Measurements from ENCODE around the gene PLXNA4. TPM values are rescaled to one million over a fixed set of nuclear protein-coding genes. Genes with fewer than 3 reads are reported as not detected.
"Not testable (repeated sequence)": the region's sequence is repeated elsewhere in the genome, so short reads cannot be mapped to it uniquely, and the experiment has no call there.

Gene PLXNA4
- total RNA-seq, 2 donors from 2014 or later = 1.4 to 2.3 TPM

GRCh38 chr7:132187869-132188789 is 388.1 kb downstream of the PLXNA4 start:
- Mint-ChIP-seq H3K36me3 (ENCODE audit: low read depth) (no peaks in the 10 kb centered on the region), H3K4me3 (no peak overlapping the region), H3K9me3 (no peaks in the 10 kb centered on the region), H3K27ac (no peak overlapping the region), H3K27me3 (no peaks in the 10 kb centered on the region), H3K4me1 (no peaks in the 10 kb centered on the region)
- ATAC-seq (replicated peaks) = no peak

GRCh38 chr7:132187391-132187790 is 388.9 kb downstream of the PLXNA4 start:
- no peaks in the 10 kb centered on the region for H3K36me3 Mint-ChIP-seq (ENCODE audit: low read depth)
- H3K27me3 Mint-ChIP-seq = no peaks in the 10 kb centered on the region
- ATAC-seq (replicated peaks) = no peak
- no peaks in the 10 kb centered on the region for H3K9me3 Mint-ChIP-seq
- H3K4me3 Mint-ChIP-seq = no peak overlapping the region
- H3K27ac Mint-ChIP-seq = no peak overlapping the region
- H3K4me1 Mint-ChIP-seq = no peaks in the 10 kb centered on the region

- H3K4me1 Mint-ChIP-seq = no peaks in the 10 kb centered on the region
- no peaks in the 10 kb centered on the region for H3K27me3 Mint-ChIP-seq
- H3K36me3 Mint-ChIP-seq (ENCODE audit: low read depth) = no peaks in the 10 kb centered on the region
- no peak overlapping the region for H3K27ac Mint-ChIP-seq
- ATAC-seq (replicated peaks) = no peak
- H3K9me3 Mint-ChIP-seq = no peaks in the 10 kb centered on the region
- no peak overlapping the region for H3K4me3 Mint-ChIP-seq
These were observed 391.1 kb downstream of the PLXNA4 start for GRCh38 chr7:132185150-132185549.

GRCh38 chr7:132183781-132184380 is 392.4 kb downstream of the PLXNA4 start:
- ATAC-seq (replicated peaks) = no peak
- H3K4me1 Mint-ChIP-seq = no peaks in the 10 kb centered on the region
- H3K4me3 Mint-ChIP-seq = no peak overlapping the region
- no peaks in the 10 kb centered on the region for H3K27me3 Mint-ChIP-seq
- no peaks in the 10 kb centered on the region for H3K36me3 Mint-ChIP-seq (ENCODE audit: low read depth)
- no peaks in the 10 kb centered on the region for H3K9me3 Mint-ChIP-seq
- H3K27ac Mint-ChIP-seq = no peak overlapping the region

GRCh38 chr7:132182992-132183391 is 393.3 kb downstream of the PLXNA4 start:
- Mint-ChIP-seq H3K4me1 (no peaks in the 10 kb centered on the region), H3K27ac (no peak overlapping the region), H3K4me3 (no peak overlapping the region), H3K9me3 (no peaks in the 10 kb centered on the region), H3K27me3 (no peaks in the 10 kb centered on the region), H3K36me3 (ENCODE audit: low read depth) (no peaks in the 10 kb centered on the region)
- no peak for ATAC-seq (replicated peaks)

GRCh38 chr7:132181946-132182685 is 394.2 kb downstream of the PLXNA4 start:
- ATAC-seq (replicated peaks) = no peak
- H3K27ac Mint-ChIP-seq = no peak overlapping the region
- no peaks in the 10 kb centered on the region for H3K9me3 Mint-ChIP-seq
- H3K4me1 Mint-ChIP-seq = no peaks in the 10 kb centered on the region
- H3K36me3 Mint-ChIP-seq (ENCODE audit: low read depth) = no peaks in the 10 kb centered on the region
- no peaks in the 10 kb centered on the region for H3K27me3 Mint-ChIP-seq
- H3K4me3 Mint-ChIP-seq = no peak overlapping the region

GRCh38 chr7:132181371-132181770 is 394.9 kb downstream of the PLXNA4 start:
- no peaks in the 10 kb centered on the region for H3K9me3 Mint-ChIP-seq

GRCh38 chr7:132180481-132180880 is 395.8 kb downstream of the PLXNA4 start:
- ATAC-seq (replicated peaks) = no peak
- no peaks in the 10 kb centered on the region for H3K27me3 Mint-ChIP-seq
- H3K27ac Mint-ChIP-seq = no peak overlapping the region
- H3K36me3 Mint-ChIP-seq (ENCODE audit: low read depth) = no peaks in the 10 kb centered on the region
- H3K4me3 Mint-ChIP-seq = no peak overlapping the region
- no peaks in the 10 kb centered on the region for H3K9me3 Mint-ChIP-seq
- no peaks in the 10 kb centered on the region for H3K4me1 Mint-ChIP-seq

More at GRCh38 chr7:132181371-132181770, 394.9 kb downstream of the PLXNA4 start:
- no peaks in the 10 kb centered on the region for H3K27me3 Mint-ChIP-seq
- ATAC-seq (replicated peaks) = no peak
- H3K36me3 Mint-ChIP-seq (ENCODE audit: low read depth) = no peaks in the 10 kb centered on the region
- no peaks in the 10 kb centered on the region for H3K4me1 Mint-ChIP-seq
- no peak overlapping the region for H3K4me3 Mint-ChIP-seq
- H3K27ac Mint-ChIP-seq = no peak overlapping the region

- Mint-ChIP-seq H3K4me1 (no peaks in the 10 kb centered on the region), H3K36me3 (ENCODE audit: low read depth) (no peaks in the 10 kb centered on the region), H3K27me3 (no peaks in the 10 kb centered on the region), H3K9me3 (no peaks in the 10 kb centered on the region), H3K27ac (no peak overlapping the region), H3K4me3 (no peak overlapping the region)
- ATAC-seq (replicated peaks) = no peak
These were observed 396.6 kb downstream of the PLXNA4 start for GRCh38 chr7:132179681-132180080.

GRCh38 chr7:132179080-132179430 is 397.2 kb downstream of the PLXNA4 start:
- Mint-ChIP-seq H3K27ac (no peak overlapping the region), H3K27me3 (no peaks in the 10 kb centered on the region), H3K9me3 (no peaks in the 10 kb centered on the region), H3K36me3 (ENCODE audit: low read depth) (no peaks in the 10 kb centered on the region), H3K4me3 (no peak overlapping the region), H3K4me1 (no peaks in the 10 kb centered on the region)
- ATAC-seq (replicated peaks) = no peak

GRCh38 chr7:132178402-132179079 is 397.7 kb downstream of the PLXNA4 start:
- H3K36me3 Mint-ChIP-seq (ENCODE audit: low read depth); H3K27me3 Mint-ChIP-seq; H3K27ac Mint-ChIP-seq; ATAC-seq (replicated peaks); H3K9me3 Mint-ChIP-seq; H3K4me1 Mint-ChIP-seq; H3K4me3 Mint-ChIP-seq: not testable (repeated sequence)

GRCh38 chr7:132177708-132178401 is 398.4 kb downstream of the PLXNA4 start:
- no peak overlapping the region for H3K4me3 Mint-ChIP-seq
- no peaks in the 10 kb centered on the region for H3K4me1 Mint-ChIP-seq
- H3K27ac Mint-ChIP-seq = no peak overlapping the region
- H3K36me3 Mint-ChIP-seq (ENCODE audit: low read depth) = no peaks in the 10 kb centered on the region
- ATAC-seq (replicated peaks) = no peak
- no peaks in the 10 kb centered on the region for H3K27me3 Mint-ChIP-seq
- no peaks in the 10 kb centered on the region for H3K9me3 Mint-ChIP-seq

GRCh38 chr7:132176719-132177118 is 399.6 kb downstream of the PLXNA4 start:
- ATAC-seq (replicated peaks) = no peak
- Mint-ChIP-seq H3K4me1 (no peaks in the 10 kb centered on the region), H3K27me3 (no peaks in the 10 kb centered on the region), H3K9me3 (no peaks in the 10 kb centered on the region), H3K36me3 (ENCODE audit: low read depth) (no peaks in the 10 kb centered on the region), H3K4me3 (no peak overlapping the region), H3K27ac (no peak overlapping the region)

GRCh38 chr7:132171130-132171576 is 405.1 kb downstream of the PLXNA4 start:
- Mint-ChIP-seq H3K36me3 (ENCODE audit: low read depth) (no peaks in the 10 kb centered on the region), H3K9me3 (no peaks in the 10 kb centered on the region), H3K27me3 (no peaks in the 10 kb centered on the region), H3K4me3 (no peak overlapping the region), H3K4me1 (peaks cover 5% of the 10 kb centered on the region), H3K27ac (no peak overlapping the region)
- no peak for ATAC-seq (replicated peaks)

Data from activated T-helper 17 cell treated with anti-CD3 and anti-CD28 coated beads, Interleukin-2, amount 50 U/mL, for 72 hours (primary cell).